Activated CD4-positive, alpha-beta T cell treated with anti-CD3 and anti-CD28 coated beads for 48 hours (primary cell): ENCODE data around the gene IFNG-AS1.
A peak's percentile ranks its signal among the peaks of the same experiment; 100 is the strongest.

ENCODE experiments used
- DNase-seq: peaks from one replicate; pipeline ENCODE4 v3.0.0-alpha.2; 2020

The IFNG-AS1 gene

GRCh38 chr12:67989184-67989920 is at the start of gene IFNG-AS1:
Gene IFNG-AS1 (plus strand): TSS chr12:67989447.
- no peak for DNase-seq

GRCh38 chr12:67939611-67940010 is 49.6 kb upstream of the IFNG-AS1 start:
- no peak for DNase-seq

GRCh38 chr12:67940780-67941243 is 48.4 kb upstream of the IFNG-AS1 start:
- no peak for DNase-seq

GRCh38 chr12:67942724-67943123 is 46.5 kb upstream of the IFNG-AS1 start:
- DNase-seq, result no peak

DNA sequence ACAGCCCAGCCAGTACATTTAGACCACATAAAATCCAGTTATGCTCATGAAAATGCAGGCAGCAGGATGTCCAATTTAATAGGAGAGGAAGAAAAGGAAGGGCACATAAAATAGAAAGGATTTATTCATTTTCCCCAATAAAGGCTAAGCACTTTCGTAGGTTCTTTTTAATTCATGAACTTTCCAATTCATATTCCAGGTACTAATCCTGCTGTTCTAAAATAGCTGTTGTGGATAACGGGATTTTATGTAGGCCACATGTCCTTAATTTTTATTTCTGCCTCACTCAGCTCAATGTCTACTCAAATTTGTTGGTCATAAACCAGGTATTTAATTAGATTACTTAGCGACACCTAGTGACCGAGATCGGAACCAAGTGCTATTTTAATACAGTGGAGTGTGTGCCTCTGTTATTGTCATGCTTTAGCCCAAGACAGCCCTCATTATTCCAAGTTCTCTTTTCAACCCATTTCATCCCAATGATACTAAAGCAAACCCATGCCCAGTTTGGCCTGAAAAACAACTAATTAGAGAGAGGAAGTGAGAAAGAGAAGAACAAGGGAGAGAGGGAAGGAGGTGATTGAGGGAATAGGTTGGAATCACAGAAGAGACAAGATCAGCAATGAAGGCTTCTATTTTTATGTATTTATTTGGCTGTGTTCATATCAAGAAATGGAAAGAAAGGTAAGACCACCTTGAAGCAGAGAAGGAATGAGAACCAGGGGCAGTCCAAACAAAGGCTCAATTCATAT is 45.9 kb upstream of the IFNG-AS1 start:
- peak; percentile 71 for DNase-seq

DNA sequence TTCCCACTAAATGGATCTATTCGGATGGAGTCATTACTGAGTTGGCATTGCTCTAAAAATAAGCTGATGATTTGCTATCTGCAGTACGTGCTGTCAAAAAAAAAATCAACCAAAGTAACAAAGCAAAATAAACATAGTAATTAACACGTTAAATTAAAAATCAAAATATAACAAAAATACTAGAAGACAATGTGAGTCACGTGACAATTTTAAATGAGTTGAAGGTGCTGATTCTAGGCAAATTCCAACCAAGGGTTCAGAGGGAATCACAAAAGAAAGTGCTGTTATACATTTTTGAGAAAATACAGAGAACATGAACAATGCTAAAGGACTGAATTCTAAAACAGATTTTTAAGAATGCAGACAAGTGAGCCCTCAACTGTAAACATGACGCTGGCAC is 45.2 kb upstream of the IFNG-AS1 start:
- no peak for DNase-seq

- no peak for DNase-seq
These were observed 36.5 kb upstream of the IFNG-AS1 start for GRCh38 chr12:67952787-67953186.

GRCh38 chr12:67957383-67957782 is 31.9 kb upstream of the IFNG-AS1 start:
- no peak for DNase-seq

- DNase-seq, result no peak
These were observed 31.1 kb upstream of the IFNG-AS1 start for GRCh38 chr12:67958187-67958586.

DNA sequence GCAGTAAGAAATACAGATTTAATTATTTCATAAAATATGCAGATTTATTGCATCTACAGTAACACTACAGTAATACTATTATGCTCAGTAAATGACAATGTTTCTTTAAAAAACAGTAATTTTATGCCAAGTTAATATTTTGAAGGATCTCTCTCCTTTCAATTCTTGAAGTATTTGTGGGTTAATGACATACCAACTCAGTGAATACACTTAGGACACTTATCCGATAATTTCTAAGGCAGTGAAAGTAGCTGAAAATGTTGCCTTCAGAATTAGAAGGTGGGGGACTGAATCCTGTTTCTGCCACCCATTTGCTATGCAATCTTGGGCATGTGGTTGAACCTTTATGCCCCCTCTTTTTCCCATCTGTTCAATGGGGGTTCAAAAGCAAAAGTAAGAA is 24.8 kb upstream of the IFNG-AS1 start:
- no peak for DNase-seq

GRCh38 chr12:67966560-67966959 is 22.7 kb upstream of the IFNG-AS1 start:
- no peak for DNase-seq

DNA sequence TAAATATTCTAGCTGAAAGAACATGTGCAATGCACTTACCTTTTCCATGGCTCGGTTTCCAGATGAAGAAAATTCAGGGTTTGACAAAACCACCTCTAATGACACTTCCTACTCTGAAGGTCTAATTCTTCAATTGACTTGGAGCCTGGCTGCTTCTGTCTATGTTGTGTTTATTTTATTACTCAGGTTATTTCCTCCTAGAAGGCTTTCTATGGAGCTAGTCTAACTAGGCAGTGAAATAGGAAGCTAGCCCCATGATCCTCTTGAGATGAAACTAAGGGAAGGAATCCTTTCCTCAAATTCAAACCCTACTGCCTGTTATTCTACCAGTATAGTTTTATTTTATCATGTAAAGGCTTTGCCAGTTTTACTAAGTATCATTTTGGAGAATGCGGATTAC is 20.9 kb upstream of the IFNG-AS1 start:
- no peak for DNase-seq

DNA sequence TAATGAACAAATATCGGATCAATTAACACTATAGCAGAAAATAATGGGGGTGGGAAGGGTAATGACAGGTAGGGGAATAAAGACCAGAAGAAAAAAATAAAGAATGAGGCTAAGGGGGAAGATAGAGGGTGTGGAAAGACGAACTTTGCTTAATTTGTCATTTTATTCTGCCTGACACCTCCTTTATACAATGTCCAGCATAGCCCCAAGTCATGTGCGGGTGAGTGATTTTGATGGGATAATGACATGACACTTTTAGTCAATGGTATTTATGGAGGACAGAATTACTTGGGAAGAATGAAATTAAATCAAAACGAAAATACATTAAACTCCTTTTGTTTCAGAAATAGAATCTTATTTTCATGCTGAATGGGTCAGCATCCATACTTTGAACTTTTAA is 20.5 kb upstream of the IFNG-AS1 start:
- no peak for DNase-seq

GRCh38 chr12:67969134-67969802 is 20.0 kb upstream of the IFNG-AS1 start:
- no peak for DNase-seq

DNA sequence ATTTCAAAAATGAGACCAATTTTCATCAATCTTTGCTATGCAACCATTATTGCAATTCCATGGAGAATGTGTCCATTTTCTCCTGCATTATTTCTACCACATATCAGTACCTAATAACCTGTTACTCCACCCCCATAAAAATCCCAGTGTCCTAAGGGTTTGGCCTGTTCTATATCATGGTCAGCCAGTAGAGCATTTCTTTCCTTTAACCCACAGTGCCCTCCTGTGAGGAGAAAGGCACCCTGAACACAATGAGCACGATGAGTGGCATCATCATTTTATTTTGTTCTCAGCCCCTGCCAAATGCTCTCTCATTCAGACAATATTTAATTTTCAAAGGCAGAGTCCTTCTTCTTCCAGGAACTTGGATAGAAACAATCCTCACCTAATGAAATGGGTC is 11.6 kb upstream of the IFNG-AS1 start:
- DNase-seq, result no peak

DNA sequence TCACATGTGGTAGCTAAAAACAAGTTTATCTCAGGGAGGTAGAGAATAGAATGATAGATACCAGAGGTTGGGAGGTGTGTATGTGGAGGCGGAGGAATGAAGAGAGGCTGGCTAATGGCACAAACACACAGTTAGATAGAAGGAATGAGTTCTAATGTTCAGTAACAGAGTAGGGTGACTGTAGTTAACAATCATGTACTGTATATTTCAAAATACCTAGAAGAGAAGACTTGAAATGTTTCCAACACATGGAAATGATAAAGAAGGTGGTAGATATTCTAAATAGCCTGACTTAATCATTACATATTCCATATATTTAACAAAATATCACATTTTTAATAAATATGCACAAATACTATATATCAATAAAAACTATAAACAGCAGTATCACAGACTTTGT is 8.9 kb upstream of the IFNG-AS1 start:
- DNase-seq, result no peak

DNA sequence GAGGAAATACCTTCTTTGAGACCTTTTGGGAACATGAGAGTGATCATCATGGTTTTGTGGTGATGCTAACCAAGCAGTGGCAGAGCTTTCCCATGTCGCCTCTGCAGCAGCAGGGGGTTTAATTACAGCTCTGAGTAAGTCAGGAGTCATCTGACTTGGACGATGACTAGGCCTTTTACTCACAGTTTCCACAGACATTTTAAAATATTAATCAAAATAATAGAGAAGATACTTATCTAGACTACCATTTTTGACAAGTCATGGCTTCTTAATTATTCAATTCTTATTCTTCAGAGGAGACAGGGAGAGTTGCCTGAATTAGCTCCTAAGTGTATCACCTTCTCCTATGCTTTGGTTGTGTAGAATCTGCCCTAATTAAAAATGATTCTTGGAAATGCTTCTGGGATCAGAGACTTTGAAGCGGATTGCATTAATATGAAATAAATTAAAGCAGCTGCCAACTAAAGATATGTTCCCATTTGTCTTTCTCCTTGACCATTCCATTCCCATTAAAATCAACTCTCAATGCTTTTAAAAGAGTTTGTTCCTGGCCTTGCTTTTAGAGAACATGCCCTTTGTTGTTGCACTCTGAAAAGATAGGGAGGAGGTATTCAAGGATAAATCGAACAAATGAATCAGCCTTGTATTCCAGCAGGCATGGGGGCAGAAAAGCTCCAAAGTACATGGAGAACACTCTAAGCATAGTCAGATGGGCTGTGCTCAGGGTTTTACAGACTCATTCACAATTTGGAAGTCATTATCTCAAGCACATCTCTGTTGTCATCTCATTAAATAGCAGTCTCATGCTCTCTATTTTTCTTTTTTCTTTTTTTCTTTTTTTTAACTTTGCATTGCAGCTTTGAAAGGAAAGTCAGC is 7.7 kb upstream of the IFNG-AS1 start:
- peak; percentile 5 for DNase-seq

DNA sequence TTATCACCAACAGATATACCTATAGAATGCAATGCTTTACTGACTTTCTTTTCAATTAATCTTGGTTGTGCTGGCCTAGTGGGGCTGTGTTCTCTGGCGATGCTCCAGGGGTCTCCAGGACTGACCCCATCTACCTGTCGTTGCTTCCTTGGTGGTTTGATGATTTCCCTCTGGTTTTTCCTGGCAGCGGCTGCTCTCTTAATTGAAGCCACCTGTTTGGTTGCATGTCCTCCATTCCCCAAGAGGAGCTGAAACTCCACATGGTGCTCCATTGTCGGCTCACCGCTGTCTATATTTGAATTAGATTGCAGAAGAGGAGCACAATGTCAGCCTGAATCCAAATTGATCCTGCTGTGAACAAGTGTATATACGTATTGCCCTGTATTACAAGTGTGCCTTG is 7.1 kb upstream of the IFNG-AS1 start:
- no peak for DNase-seq

DNA sequence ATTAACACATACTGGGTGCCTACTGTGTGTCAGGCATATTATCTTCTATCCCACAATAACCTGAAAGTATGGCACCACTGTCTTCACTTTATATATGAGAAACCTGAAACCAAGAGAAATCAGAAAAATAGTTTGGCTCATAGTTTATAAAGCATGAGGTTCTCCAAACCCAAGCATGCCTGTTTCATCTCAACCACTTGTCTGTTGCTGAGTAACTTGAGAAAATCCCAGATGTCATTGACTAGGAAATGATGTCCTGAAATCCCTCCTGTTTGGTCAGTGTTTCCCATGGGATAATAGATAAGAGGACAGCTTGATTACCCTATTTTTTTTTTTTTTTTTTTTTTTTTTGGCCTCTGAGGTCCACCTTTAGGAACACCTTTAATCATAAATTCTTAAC is 2.6 kb upstream of the IFNG-AS1 start:
- no peak for DNase-seq

GRCh38 chr12:67988601-67989021 is 636 bp upstream of the IFNG-AS1 start:
- no peak for DNase-seq

DNA sequence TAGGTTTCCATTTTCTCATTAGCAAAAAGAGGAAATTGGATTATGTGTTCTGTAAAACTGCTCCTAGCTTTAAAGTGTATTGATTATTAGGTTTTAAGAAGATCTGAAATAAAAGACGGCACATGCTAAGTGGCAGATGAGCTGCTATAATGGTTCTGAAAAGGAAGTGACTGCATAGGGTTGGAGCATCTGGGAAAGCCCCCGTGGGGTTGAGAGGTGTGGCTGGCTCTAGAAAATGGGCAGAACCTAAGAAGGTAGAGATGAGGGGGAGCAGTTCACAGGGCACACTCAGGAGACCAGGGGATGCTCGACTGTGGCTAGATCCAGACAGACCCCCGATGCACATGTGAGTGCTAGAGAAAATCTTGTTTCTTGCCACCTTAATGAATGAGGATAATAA is 1.9 kb downstream of the IFNG-AS1 start:
- peak; percentile 36 for DNase-seq

GRCh38 chr12:67993143-67993542 is 3.9 kb downstream of the IFNG-AS1 start:
- no peak for DNase-seq

DNA sequence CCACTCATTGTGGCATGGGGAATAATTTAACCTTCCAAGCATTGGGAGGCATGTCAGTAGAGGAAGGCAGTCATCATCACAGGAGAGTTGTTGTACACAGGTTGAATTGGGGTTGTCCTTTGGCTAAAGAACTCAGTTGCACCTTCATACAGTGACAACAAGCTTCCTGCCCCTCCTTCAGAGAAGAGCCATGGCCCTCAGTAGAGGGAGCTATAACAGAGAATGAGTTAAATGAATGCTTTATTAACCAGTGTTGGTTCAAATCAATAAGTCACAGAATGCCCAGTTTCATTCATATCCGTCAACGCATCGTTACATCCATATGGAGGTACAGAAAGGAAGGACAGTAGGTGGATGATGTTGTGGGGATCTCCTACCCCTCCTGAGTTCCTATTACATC is 4.8 kb downstream of the IFNG-AS1 start:
- no peak for DNase-seq
